Astrocyte (in vitro differentiated cells and primary cell): ENCODE measurements around the gene OSGIN1. TPM values are rescaled to one million over a fixed set of nuclear protein-coding genes. Genes with fewer than 3 reads are reported as not detected.
A peak's percentile ranks its signal among the peaks of the same experiment; 100 is the strongest.

Experiments used
- DNase-seq: peaks from one replicate; pipeline ENCODE4 v3.0.0-alpha.2; 2010; ENCODE audit warnings: low read depth
- FAIRE-seq: peaks from 2 replicates; lab custom pipeline; 2011; peaks lifted over from hg19 to GRCh38; lab: Jason Lieb, UNC
- H2AFZ ChIP-seq: 2 replicates; pipeline ENCODE4 v1.6.0; 2012; ENCODE audit warnings: low read depth, low read length, inconsistent platforms
- H3K27ac ChIP-seq: 2 replicates; pipeline ENCODE4 v1.5.1; 2011; ENCODE audit warnings: low read depth, low read length, inconsistent platforms
- H3K27me3 ChIP-seq: 2 replicates; pipeline ENCODE4 v1.6.0; 2011; ENCODE audit warnings: low read length, inconsistent platforms; ENCODE audit not compliant: insufficient read depth
- H3K36me3 ChIP-seq: 2 replicates; pipeline ENCODE4 v1.5.1; 2011; ENCODE audit warnings: low read length, inconsistent platforms; ENCODE audit not compliant: insufficient read depth
- H3K4me1 ChIP-seq: 2 replicates; pipeline ENCODE4 v1.5.1; 2011; ENCODE audit warnings: low read length, inconsistent platforms; ENCODE audit not compliant: insufficient read depth
- H3K4me2 ChIP-seq: 2 replicates; pipeline ENCODE4 v1.6.0; 2012; ENCODE audit warnings: low read length, inconsistent platforms
- H3K4me3 ChIP-seq: 2 replicates; pipeline ENCODE4 v1.5.1; 2011; ENCODE audit warnings: low read depth, mild to moderate bottlenecking, low read length, inconsistent platforms; ENCODE audit not compliant: insufficient read depth
- H3K79me2 ChIP-seq: 2 replicates; pipeline ENCODE4 v1.6.0; 2012; ENCODE audit warnings: mild to moderate bottlenecking, low read length, inconsistent platforms; ENCODE audit not compliant: insufficient read depth
- H3K9ac ChIP-seq: 2 replicates; pipeline ENCODE4 v1.6.0; 2012; ENCODE audit warnings: mild to moderate bottlenecking, low read length, inconsistent platforms
- H3K9me3 ChIP-seq: 2 replicates; pipeline ENCODE4 v1.5.1; 2012; ENCODE audit warnings: low read depth, mild to moderate bottlenecking, low read length, inconsistent platforms; ENCODE audit not compliant: insufficient read depth
- H4K20me1 ChIP-seq: 2 replicates; pipeline ENCODE4 v1.6.0; 2012; ENCODE audit warnings: low read length, inconsistent platforms; ENCODE audit not compliant: insufficient read depth
- H3K27ac Mint-ChIP-seq: one replicate; pipeline ENCODE4 v1.8.0; 2021; ENCODE audit warnings: mild to moderate bottlenecking, mixed read lengths; ENCODE audit not compliant: unreplicated experiment
- H3K27me3 Mint-ChIP-seq: one replicate; pipeline ENCODE4 v1.8.0; 2021; ENCODE audit warnings: low read depth, mixed read lengths; ENCODE audit not compliant: unreplicated experiment
- H3K36me3 Mint-ChIP-seq: one replicate; pipeline ENCODE4 v1.8.0; 2021; ENCODE audit warnings: low read depth, mixed read lengths; ENCODE audit not compliant: unreplicated experiment
- H3K4me1 Mint-ChIP-seq: one replicate; pipeline ENCODE4 v1.8.0; 2021; ENCODE audit warnings: low read depth, mixed read lengths; ENCODE audit not compliant: unreplicated experiment
- H3K4me3 Mint-ChIP-seq: one replicate; pipeline ENCODE4 v1.8.0; 2021; ENCODE audit warnings: mild to moderate bottlenecking, moderate library complexity, mixed read lengths; ENCODE audit not compliant: unreplicated experiment
- H3K9me3 Mint-ChIP-seq: one replicate; pipeline ENCODE4 v1.8.0; 2021; ENCODE audit warnings: mild to moderate bottlenecking, mixed read lengths; ENCODE audit not compliant: unreplicated experiment
- EZH2 ChIP-seq: IDR thresholded peaks from 2 replicates; pipeline ENCODE4 v1.6.1; 2012; ENCODE audit warnings: mild to moderate bottlenecking, low read length, inconsistent platforms; ENCODE audit not compliant: insufficient read depth
- total RNA-seq: library from RNA; stranded (reverse); gene quantifications from 2 replicates; pipeline ENCODE4 v1.2.1, GENCODE V29; 2021
- TF ChIP-seq, protein P1 (sequence below): IDR thresholded peaks from 2 replicates; pipeline ENCODE4 v1.5.1; 2011; ENCODE audit warnings: low read depth, mild to moderate bottlenecking, inconsistent platforms, low read length, moderate library complexity; ENCODE audit not compliant: insufficient read depth

OSGIN1 gene
- total RNA-seq, 1 donor from 2014 or later = 0.79 TPM

DNA sequence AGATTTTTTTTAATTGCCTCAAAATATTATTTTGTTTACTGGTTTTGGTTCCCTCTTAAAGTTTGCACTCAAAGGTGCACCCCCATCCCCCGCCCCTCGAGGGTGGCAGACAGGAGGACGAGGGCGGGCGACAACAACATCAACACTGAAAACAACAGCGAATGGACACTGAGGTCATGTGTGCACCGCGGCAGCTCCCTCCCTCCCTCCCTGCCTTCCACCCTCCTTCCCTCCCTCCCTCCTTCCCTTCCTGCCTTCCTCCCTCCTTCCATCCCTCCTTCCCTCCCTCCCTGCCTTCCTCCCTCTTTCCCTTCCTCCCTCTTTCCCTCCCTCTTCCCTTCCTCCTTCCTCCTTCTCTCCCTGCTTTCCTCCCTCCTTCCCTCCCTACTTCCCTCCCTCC is 1.5 kb upstream of the OSGIN1 start:
- no peak for TF ChIP-seq EZH2
- H4K20me1 ChIP-seq = peaks cover 22% of the 10 kb centered on the region
- no peak overlapping the region for H3K27ac ChIP-seq
- H3K27me3 ChIP-seq = no peaks in the 10 kb centered on the region
- no peak overlapping the region for H3K4me2 ChIP-seq
- H3K79me2 ChIP-seq = peaks cover 3% of the 10 kb centered on the region
- no peak overlapping the region for H3K4me3 ChIP-seq
- Mint-ChIP-seq H3K36me3 (no peaks in the 10 kb centered on the region), H3K9me3 (no peaks in the 10 kb centered on the region), H3K4me3 (no peak overlapping the region), H3K27ac (no peak overlapping the region), H3K27me3 (peaks cover under 1% of the 10 kb centered on the region), H3K4me1 (peaks cover 9% of the 10 kb centered on the region)
- no peaks in the 10 kb centered on the region for H3K36me3 ChIP-seq
- no peak overlapping the region for H3K9ac ChIP-seq
- FAIRE-seq = no peak
- H3K4me1 ChIP-seq = peaks cover 22% of the 10 kb centered on the region
- no peak overlapping the region for H2AFZ ChIP-seq
- no peak for DNase-seq
- no peaks in the 10 kb centered on the region for H3K9me3 ChIP-seq

DNA sequence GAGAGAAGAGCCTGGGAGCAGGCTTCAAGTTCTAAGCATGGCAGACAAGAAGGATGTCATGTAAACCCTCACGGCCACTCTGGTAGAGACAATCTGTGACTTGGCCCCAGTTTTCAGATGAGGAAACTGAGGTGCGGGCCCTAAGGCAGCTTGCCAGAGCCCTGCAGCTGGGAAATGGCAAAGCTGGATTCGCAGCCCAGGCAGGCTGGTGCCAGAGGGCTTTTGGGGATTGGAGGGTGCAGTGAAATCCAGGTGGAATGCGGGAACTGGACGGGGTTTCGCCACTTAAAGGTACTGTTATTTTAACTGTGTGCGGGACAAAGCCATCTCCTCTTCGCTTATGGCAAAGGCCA is 477 bp upstream of the OSGIN1 start:
- H3K4me3 Mint-ChIP-seq = no peak overlapping the region
- H3K9ac ChIP-seq = peak overlapping the region; percentile 77
- peak overlapping the region; percentile 81 for H2AFZ ChIP-seq

DNA sequence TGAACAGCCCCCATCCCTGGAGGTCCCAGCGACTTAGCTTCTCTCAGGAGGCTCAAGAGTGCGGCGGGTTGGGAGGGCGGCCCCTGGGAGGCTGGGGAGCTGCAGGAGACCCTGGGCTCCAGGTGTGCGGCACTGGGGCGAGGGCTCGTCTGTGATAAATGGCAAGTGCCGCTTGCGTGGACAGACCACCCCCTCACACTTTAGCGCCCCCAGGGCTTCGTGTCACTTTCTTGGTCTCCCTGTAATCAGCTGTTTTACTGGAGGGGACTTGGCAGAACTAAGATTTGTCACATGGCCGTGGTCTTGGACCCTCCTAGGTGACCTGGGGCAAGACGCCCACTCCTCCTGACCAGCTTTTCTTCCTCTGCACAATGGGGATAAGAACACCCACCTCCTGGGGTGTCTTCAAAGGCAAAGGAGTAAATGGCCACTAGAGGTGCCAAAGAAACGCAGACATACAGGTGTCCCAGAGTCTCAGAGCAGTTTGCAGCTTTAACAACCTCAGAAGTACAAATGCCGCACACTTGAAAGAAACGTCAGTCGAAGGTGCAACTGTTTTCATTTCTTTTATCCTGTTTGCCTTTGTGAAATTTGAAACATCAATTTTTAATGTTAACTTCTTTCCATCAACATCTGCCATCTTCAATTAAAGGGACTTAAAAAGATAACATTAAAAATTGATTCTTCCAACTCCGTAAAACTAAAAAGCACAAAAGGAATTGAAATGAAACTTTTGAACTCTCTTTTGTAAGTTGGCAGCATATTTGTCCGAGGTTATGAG is 946 bp downstream of the OSGIN1 start:
- H3K79me2 ChIP-seq = peaks cover 3% of the 10 kb centered on the region
- peaks cover 9% of the 10 kb centered on the region for H3K4me1 Mint-ChIP-seq
- H3K4me3 Mint-ChIP-seq = peak overlapping the region; percentile 57
- H3K4me1 ChIP-seq = peaks cover 22% of the 10 kb centered on the region
- H3K36me3 Mint-ChIP-seq = no peaks in the 10 kb centered on the region
- H3K4me3 ChIP-seq = peak overlapping the region; percentile 64
- peak overlapping the region; percentile 89 for H3K4me2 ChIP-seq
- peak overlapping the region; percentile 51 for H3K27ac ChIP-seq
- H4K20me1 ChIP-seq = peaks cover 29% of the 10 kb centered on the region
- DNase-seq (peak; percentile 18), FAIRE-seq (no peak)
- H3K27ac Mint-ChIP-seq = peak overlapping the region; percentile 47
- no peaks in the 10 kb centered on the region for H3K9me3 ChIP-seq
- H3K9me3 Mint-ChIP-seq = no peaks in the 10 kb centered on the region
- no peaks in the 10 kb centered on the region for H3K36me3 ChIP-seq
- no peak for TF ChIP-seq EZH2
- TF ChIP-seq, protein P1, sequence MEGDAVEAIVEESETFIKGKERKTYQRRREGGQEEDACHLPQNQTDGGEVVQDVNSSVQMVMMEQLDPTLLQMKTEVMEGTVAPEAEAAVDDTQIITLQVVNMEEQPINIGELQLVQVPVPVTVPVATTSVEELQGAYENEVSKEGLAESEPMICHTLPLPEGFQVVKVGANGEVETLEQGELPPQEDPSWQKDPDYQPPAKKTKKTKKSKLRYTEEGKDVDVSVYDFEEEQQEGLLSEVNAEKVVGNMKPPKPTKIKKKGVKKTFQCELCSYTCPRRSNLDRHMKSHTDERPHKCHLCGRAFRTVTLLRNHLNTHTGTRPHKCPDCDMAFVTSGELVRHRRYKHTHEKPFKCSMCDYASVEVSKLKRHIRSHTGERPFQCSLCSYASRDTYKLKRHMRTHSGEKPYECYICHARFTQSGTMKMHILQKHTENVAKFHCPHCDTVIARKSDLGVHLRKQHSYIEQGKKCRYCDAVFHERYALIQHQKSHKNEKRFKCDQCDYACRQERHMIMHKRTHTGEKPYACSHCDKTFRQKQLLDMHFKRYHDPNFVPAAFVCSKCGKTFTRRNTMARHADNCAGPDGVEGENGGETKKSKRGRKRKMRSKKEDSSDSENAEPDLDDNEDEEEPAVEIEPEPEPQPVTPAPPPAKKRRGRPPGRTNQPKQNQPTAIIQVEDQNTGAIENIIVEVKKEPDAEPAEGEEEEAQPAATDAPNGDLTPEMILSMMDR = peak; percentile 62
- peak overlapping the region; percentile 77 for H3K9ac ChIP-seq
- peak overlapping the region; percentile 81 for H2AFZ ChIP-seq
- H3K27me3 ChIP-seq = no peaks in the 10 kb centered on the region
- peaks cover 3% of the 10 kb centered on the region for H3K27me3 Mint-ChIP-seq

More for the DNA sequence above, 477 bp upstream of the OSGIN1 start:
- H3K4me1 ChIP-seq = peaks cover 22% of the 10 kb centered on the region
- H3K36me3 ChIP-seq = no peaks in the 10 kb centered on the region
- H3K4me2 ChIP-seq = peak overlapping the region; percentile 89
- FAIRE-seq (no peak), DNase-seq (peak; percentile 60)
- Mint-ChIP-seq H3K36me3 (no peaks in the 10 kb centered on the region), H3K9me3 (no peaks in the 10 kb centered on the region), H3K27ac (no peak overlapping the region), H3K27me3 (peaks cover 3% of the 10 kb centered on the region), H3K4me1 (peaks cover 9% of the 10 kb centered on the region)
- no peaks in the 10 kb centered on the region for H3K27me3 ChIP-seq
- H3K27ac ChIP-seq = peak overlapping the region; percentile 51
- H3K79me2 ChIP-seq = peaks cover 3% of the 10 kb centered on the region
- TF ChIP-seq EZH2 = no peak
- TF ChIP-seq, protein P1 = no peak
- H4K20me1 ChIP-seq = peaks cover 29% of the 10 kb centered on the region
- no peaks in the 10 kb centered on the region for H3K9me3 ChIP-seq
- peak overlapping the region; percentile 64 for H3K4me3 ChIP-seq
